NCI-H460 (cell line): Measurements from ENCODE around the gene IL3. TPM values are rescaled to one million over a fixed set of nuclear protein-coding genes. Genes with fewer than 3 reads are reported as not detected.

ENCODE experiments used
- DNase-seq: peaks from one replicate; pipeline ENCODE4 v3.0.0-alpha.2; 2016; ENCODE audit warnings: low read depth; ENCODE audit errors: extremely low read depth
- total RNA-seq: library from RNA; depleted of rRNA; stranded (reverse); fragments of >200 nt; shearing (Covaris generic); gene quantifications from 2 replicates; pipeline ENCODE4 v1.2.3, GENCODE V29; 2014

The IL3 gene
- total RNA-seq, 1 experiment from 2014 or later = not detected

- DNase-seq = no peak
These were observed 4.4 kb upstream of the IL3 start for GRCh38 chr5:132055808-132056609.

GRCh38 chr5:132056610-132057497 is 3.6 kb upstream of the IL3 start:
- DNase-seq = no peak

GRCh38 chr5:132057498-132058255 is 2.8 kb upstream of the IL3 start:
- no peak for DNase-seq

GRCh38 chr5:132058646-132059042 is 1.8 kb upstream of the IL3 start:
- DNase-seq = no peak

GRCh38 chr5:132059043-132059695 is 1.3 kb upstream of the IL3 start:
- no peak for DNase-seq

- DNase-seq = no peak
These were observed 557 bp upstream of the IL3 start for GRCh38 chr5:132059696-132060500.

GRCh38 chr5:132063090-132063911 is 2.8 kb downstream of the IL3 start:
- DNase-seq = peak; percentile 57

- DNase-seq = no peak
These were observed 3.7 kb downstream of the IL3 start for GRCh38 chr5:132064140-132064539.

GRCh38 chr5:132064738-132065331 is 4.4 kb downstream of the IL3 start:
- DNase-seq = peak; percentile 63

- peak; percentile 56 for DNase-seq
These were observed 5.0 kb downstream of the IL3 start for GRCh38 chr5:132065351-132065937.

- no peak for DNase-seq
These were observed 5.7 kb downstream of the IL3 start for GRCh38 chr5:132065951-132066701.

GRCh38 chr5:132066871-132067270 is 6.4 kb downstream of the IL3 start:
- DNase-seq = no peak

- DNase-seq = no peak
These were observed 7.0 kb downstream of the IL3 start for GRCh38 chr5:132067451-132067850.

- DNase-seq = no peak
These were observed 7.7 kb downstream of the IL3 start for GRCh38 chr5:132067941-132068808.

GRCh38 chr5:132069561-132069960 is 9.1 kb downstream of the IL3 start:
- no peak for DNase-seq

GRCh38 chr5:132069994-132070393 is 9.5 kb downstream of the IL3 start:
- DNase-seq = no peak
